GM18861 (cell line): Measurements from ENCODE around the gene ZNF236.
"Not testable (repeated sequence)": the region's sequence is repeated elsewhere in the genome, so short reads cannot be mapped to it uniquely, and the experiment has no call there.

Source experiments
- ATAC-seq: cut with Tn5 transposase; IDR thresholded peaks from one replicate; pipeline ENCODE4 v1.9.1; 2021; ENCODE audit not compliant: unreplicated experiment

The ZNF236 gene

DNA sequence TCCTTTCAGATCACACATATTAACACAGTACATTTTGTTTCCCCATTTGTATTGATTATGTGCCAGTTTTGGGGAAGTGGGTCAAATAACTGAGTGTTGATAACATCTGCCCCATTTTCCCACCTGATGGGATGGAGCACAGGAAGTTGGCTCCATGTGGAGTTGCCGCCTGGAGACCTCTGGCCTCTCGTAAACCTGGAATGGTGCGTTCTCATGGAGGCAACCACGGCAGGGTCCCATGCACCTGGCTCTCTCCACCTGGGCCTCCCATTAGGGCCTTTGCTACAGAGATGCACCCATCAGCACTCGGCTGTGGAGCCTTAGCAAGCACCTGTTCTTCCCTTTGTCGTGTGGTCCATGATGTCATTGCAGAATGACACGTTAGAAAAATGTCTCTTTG, 179.6 kb downstream of the ZNF236 start:
- ATAC-seq, result no peak

DNA sequence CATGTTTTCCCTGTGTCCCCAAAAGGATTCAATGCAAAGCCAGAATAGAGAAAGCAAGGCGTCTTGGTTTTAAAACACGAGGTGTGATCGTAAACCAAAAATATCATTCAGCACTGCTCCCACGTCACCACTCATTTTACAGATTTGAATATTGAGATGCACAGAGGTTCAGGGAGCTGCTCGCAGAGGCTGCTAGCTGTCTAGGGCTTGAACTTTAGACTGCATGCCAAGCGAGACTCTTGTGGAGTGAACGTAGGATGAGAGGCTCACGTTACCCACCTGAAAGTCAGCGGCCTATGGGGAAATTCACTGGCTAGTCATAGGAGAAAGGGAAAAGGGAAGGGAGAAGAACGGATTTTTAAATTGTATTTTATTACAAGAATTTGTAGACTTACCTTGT, 180.1 kb downstream of the ZNF236 start:
- no peak for ATAC-seq

- no peak for ATAC-seq
These were observed 181.0 kb downstream of the ZNF236 start for GRCh38 chr18:77003316-77003715.

GRCh38 chr18:77004555-77005380, 182.4 kb downstream of the ZNF236 start:
- ATAC-seq, result no peak

GRCh38 chr18:77005651-77006195, 183.4 kb downstream of the ZNF236 start:
- no peak for ATAC-seq

GRCh38 chr18:77006305-77007175, 184.2 kb downstream of the ZNF236 start:
- no peak for ATAC-seq

DNA sequence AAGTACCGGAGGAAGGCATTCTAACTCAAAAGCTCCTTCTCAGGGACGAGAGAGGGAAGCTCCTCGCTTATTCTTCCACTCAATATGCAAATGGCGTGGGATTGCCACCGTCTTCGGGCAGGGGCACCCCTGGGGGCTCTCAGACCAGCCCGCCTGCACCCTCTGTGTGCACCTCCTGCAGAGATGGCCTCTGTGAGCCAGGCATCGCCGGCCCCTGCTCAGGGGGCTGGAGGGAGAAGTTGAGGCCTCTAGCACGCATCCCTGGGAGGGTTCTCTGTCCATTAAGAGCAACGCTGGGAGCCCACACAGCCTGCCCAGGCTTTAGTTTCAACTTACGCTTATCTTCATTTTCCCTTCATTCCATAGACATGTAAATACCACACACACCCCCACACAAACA, 184.9 kb downstream of the ZNF236 start:
- ATAC-seq, result no peak

GRCh38 chr18:77008006-77008405, 185.6 kb downstream of the ZNF236 start:
- no peak for ATAC-seq

DNA sequence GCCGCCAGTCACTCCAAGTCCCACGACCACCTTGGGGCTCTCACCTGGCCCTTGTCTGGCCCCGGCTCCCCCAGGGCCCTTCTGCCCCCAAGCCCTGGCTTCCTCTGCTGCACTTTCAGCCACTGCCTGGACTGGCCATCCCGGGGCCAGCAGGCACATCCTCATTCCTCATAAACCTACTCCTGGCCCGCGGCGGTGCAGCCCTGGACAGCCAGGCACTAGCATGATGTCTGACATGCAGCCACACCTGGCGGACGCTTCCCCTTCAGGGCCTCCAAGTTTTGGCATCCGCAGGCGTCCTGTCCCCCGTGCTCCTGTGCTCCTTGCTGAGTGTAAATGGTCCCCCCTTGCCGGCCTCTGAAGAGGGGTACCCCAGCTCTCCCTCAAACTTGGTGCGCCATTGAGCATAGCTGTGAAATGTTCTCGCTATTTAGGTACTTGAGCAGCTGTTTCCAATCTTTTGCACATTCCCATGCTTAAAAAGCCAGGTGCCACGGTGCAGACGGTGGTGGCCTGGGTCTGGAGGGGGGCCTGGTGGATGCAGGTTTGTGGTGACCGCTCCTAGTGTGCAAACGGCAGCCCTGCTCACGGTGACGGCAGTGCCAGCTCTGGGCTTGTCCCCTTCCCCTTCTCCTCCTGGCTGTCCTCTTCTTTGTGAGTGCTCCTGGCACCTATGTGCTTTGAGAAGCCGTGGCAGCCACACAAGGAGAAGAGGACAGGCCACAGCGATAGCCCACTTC, 186.4 kb downstream of the ZNF236 start:
- no peak for ATAC-seq

- ATAC-seq, result no peak
These were observed 187.3 kb downstream of the ZNF236 start for GRCh38 chr18:77009675-77010074.

- no peak for ATAC-seq
These were observed 189.8 kb downstream of the ZNF236 start for GRCh38 chr18:77012120-77012519.

- ATAC-seq, result no peak
These were observed 190.6 kb downstream of the ZNF236 start for GRCh38 chr18:77012806-77013541.

DNA sequence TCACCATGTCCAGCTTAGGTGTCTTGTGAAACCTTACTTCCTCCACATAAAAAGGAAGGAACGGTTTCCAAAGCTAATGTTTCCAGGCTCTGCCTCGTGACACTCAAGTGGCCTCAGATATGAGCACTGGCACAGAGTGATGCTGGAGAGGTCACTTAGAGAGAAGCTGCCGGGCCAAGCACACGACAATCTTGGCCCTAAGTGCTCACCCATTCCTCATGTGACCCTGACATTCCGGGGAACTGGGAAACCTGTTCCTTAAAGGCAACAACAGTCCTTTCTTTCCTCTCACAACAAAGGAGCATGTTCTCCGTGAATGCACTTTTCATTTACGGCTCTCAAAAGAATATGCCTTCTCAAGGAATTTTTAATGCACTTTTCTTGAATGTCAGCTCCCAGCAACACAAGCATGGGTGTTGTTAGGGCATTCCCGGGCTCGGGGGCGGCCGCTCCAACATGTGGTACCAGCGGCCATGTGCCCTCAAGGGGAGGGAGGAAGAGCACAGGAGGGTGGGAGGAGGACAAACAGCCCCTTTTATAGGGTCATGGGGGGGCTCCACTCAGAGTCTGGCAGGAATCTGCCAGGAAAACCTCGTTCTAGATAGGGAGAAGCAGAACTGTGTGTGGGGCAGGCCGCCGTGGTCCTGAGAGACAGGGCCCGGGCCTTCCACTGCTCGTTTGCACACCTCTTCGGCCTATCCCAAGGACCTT, 191.6 kb downstream of the ZNF236 start:
- no peak for ATAC-seq

DNA sequence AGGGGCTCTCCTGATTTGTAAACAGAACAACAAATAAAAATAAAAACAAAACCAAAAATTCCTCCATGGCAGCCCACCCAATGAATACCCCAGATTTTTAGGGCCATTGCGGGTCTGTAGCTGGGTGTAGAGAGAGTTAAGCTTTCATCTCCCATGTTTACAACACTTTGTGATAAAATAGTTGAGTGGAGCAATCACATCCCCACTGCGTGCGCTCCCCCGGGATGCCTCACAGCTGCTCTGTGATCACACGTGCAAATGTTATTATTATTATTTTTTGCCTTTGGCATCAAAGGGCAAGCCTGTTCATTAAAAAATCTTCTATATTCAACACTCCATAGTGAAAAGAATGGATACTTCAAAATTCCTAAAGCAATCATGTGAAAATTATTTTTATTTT, 192.2 kb downstream of the ZNF236 start:
- no peak for ATAC-seq

GRCh38 chr18:77015169-77015568, 192.8 kb downstream of the ZNF236 start:
- ATAC-seq, result no peak

DNA sequence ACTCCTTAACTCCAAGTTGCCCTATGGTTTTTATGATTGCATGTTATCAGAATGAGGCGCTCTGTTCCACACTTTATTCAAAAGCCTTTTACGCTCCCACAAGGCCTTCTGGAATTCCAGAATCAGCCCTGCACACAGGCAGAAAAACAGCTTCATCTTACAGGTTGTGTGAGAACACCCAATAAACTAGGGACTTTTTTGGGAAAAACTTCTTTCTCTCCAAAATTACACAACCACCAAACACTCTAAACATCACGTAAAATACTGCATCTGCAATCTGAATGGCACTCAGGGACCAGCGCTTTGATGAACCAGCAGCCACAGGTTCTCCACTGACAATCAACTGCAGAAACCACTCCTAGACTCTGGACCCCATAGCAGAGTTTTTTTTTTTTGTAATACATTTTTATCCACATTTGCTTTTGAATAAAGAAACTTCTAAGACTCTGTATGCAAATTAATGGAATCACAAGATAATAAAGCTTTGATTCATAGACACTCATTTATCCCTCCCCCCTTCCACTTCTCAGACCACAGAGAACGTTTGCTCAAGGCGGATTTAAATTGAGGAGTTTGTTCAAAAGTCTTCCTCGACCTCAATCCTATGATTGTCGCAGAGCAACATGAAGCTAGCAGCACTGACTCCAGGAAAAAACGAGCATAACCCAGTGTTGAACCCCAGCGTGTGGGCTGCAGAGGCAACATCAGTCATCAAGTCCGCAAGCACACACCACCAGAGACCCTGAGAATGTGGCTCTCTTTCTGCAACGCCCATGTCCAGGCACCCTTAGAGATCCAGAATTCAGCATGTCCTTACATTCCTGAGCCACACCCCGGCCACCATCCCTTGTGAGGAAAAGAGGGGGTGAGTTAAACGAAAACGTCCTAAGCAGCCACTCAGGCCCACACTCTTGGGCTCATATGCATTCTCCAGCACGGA, 193.7 kb downstream of the ZNF236 start:
- ATAC-seq, result no peak

- no peak for ATAC-seq
These were observed 194.6 kb downstream of the ZNF236 start for GRCh38 chr18:77016936-77017335.

GRCh38 chr18:77017355-77017754, 195.0 kb downstream of the ZNF236 start:
- no peak for ATAC-seq

DNA sequence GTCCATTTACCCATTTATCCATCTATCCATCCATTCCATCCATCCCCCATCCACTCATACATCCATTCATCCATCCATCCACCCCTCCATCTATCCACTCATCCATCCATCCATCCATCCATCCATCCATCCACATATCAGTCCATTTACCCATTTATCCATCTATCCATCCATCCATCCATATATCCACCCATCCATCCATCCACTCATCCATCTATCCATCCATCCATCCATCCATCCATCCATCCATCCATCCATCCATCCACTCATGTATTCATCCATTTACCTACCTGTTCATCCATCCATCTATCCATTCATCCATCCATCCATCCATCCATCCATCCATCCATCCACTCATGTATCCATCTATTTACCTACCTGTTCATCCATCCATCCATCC, 196.3 kb downstream of the ZNF236 start:
- ATAC-seq, result not testable (repeated sequence)
